HG02588 (cell line): ENCODE data around the gene SLCO2A1.

Source experiments
- ATAC-seq: cut with Tn5 transposase; IDR thresholded peaks from one replicate; pipeline ENCODE4 v1.9.1; 2021; ENCODE audit warnings: mild to moderate bottlenecking, moderate library complexity; ENCODE audit not compliant: unreplicated experiment

SLCO2A1 gene

DNA sequence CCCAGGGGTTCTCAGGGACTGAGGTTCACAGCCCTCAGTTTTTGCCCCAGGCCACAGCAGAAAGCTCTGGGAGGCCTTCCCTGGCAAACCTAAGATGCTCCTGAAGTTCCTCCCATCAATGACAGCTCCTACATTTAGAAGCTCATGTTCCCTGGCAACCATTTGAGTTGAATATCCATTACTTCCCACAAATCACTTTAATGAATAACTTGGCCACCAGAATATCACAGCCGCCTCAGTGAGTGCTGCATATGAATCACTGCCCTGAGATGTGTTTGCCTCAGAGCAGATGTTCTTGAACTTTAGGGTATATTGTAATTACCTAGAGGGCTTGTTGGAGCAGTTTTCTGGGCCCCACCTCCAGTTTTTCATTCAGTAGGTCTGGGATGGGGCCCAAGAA, 27.4 kb downstream of the SLCO2A1 start:
- no peak for ATAC-seq

DNA sequence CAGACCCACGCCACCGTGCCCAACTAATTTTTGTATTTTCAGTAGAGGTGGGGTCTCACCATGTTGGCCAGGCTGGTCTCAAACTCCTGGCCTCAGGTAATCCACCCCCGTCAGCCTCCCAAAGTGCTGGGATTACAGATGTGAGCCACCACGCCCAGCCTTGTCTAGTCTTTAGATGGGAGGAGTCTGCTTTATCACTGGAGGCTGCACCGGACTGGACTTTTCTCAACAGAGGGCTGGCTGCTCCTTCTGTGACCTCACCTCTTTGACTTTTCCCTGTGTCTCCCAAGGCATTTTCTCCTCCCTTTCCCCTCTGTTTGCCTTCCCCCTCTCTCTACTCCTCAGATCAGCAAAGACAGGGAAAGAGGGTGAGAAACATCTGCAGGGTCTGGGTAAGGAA, 28.5 kb downstream of the SLCO2A1 start:
- no peak for ATAC-seq

DNA sequence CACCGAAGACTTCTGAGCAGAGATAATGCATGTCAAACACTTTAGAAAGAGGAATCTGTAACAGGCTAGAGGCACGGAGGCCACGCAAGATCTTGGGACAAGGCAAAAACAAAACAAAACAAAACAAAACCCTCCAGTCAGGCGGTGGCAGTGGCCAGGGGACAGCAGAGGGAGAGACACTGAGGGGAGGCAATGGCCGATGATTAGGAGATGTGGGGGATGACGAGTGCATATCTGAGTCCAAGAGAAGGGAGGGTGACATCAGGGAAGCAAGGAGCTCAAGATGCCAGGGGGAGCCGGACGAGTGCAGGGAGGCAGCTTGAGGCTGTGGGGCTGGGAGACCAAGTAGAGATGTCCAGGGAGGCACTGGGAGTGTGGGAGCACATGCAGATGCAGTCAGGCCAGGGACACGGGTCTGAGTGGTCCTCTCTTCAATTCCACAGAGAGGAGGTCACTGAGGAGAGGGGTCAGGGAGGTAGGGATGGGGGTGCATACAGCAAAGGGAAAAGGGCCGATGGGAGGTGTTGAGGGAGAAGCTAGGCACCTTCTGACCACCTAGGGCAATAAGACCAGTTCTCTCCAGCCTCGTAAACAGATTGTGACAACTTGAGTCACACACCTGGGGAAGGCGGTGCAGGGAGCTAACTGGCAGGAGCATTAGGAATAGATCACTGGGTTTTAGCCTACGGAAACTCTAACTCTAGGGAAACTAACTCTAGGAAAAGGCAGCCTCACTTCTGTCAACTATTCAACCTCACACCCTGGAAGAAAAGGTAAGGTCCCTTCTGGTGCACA, 29.6 kb downstream of the SLCO2A1 start:
- ATAC-seq = no peak

DNA sequence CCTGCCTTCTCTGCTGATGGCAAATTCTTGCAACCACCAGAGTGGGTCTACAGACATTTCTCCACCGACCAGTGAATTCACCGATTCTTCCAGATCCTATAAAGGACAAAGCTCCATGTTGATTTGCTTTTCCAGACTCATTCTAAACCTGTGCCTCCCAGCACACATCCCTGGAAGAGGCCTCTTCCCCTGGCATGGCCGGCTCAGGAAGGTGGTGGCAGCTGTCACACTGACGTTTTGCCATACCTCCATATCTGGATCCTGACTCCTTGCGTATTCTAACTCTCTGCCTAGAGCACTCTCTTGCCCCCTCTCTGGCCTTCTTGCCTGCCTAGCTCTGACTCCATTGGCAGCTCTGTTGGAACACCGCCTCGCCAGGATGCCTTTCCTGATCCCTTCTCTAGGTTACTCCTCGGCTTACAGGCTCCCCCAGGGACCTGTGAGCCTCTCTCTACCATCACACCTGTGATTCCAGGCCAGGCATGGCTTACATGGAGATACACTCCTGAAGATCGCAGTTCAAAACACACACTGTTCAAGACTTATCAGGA, 31.0 kb downstream of the SLCO2A1 start:
- no peak for ATAC-seq

DNA sequence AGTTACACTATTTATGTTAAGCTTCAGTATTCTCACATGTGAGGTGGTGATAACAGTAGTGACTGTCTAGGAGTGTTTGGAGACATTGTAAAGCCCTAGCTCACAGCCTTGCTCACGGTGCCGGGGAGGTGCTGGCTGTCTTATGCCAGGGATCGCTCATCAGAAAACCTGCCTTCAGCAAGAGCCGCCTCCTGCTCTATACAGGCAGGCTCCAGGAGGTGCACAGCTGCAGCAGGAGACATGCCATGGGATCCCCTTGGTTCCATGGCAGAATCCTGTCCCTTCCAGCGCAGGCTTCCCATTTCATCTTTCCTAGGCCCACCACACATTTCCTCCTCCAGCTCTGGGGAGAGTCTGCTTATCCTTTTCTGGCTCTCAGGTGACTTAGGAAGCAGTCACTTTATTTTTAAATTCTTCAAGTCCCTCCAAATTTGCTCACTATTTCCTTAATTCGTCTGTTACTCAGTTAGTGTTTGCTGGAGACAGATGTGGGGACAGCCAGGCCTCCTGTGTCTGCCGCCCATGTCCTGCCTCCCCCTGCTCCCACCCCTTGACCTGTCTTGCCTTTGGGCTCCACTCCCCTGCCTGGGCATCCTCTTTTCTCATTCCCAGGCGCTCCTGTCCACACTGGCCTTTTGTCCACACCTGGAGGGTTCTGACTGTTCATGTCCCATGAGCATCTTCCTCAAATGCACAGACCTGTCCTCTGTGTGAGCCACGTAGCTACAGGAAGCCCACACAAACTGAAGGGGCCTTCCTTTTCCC, 31.7 kb downstream of the SLCO2A1 start:
- no peak for ATAC-seq

DNA sequence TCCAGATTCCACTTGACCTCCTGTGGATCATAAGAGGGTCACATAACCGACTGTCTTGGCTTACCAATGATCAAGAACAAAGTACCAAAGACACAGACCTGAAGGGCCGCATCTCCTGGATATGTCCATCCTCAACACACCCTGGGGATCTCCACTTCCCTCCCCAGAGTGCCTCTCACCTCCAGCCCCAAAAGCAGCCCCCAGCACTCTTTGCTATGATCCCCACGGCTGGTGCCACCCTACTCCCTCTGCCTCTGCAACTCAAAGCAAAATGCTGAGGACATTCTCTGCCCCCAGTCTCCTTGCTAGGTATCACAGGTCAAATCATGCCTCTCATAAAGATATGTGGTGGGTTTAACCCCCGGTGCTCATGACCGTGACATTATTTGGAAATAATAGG, 32.7 kb downstream of the SLCO2A1 start:
- no peak for ATAC-seq

DNA sequence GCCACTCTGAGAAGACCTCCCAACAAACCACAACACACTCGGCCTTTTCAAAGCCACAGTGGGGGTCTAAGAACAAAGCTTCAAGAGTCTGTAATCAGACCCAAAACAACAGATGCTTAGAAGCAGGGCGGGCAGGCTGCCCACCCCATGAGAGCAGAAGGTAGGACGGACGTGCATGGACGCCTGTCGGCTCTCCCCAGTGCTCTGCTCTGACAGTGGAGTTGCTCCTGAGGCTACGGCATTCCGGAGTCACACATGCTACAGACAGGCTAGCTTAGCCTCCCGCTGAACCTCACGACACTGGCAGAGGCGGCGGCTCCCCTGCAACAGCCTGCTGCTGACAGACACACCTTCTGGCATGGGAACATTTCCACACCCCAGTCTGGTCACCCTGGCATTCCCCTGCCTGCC, 33.5 kb downstream of the SLCO2A1 start:
- ATAC-seq = no peak

DNA sequence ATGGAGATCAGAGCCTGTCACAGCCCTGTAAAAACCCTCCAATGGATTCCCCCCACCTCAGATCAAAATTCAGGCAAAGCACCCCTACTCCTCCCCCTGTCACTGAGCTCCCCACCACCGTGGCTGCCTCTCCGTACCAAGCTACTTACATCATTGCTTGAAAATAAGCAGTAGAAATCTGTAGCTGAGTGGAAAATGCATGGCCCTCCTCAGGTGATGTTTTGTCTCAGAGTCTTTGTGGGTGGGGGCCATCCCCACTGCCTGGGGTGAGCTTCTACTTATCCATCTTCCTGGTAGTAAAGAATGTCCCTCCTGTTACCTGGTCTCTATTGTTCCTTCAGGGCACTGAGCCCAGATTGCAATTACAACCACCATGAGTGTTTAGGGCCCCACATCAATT, 34.5 kb downstream of the SLCO2A1 start:
- no peak for ATAC-seq

DNA sequence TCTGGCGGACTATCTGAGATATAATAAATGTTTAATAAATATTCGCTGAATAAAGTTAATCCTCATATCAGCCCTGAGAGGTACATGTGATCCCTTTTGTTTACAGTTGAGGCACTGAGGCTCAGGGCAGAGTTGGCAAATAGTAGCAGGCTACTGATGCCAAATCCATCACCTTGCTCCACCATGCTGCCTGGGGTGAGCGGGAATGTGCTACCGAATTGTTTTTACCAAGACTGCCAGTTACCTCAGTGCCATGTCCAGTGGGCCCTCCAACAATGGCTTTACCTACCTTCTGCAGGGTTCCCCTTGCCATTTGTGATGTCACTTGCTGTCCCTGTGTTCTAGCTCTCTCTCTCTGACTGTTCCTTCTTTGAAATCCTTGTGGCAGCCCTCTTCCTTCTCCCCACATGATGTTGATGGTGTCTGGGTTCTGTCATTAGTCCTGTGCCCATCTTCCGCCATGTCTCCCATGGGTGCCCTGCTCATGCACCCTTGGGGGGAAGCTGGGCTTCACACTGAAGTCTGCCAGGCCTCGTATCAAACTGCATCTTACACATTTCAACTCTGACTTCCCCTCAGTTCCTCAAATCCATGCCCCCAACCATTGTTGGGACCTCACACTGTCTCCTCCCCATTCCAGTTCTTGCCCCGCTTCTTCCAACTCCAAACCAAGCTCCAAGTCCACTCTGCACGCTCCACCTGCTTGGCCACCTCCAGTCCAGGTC, 35.4 kb downstream of the SLCO2A1 start:
- ATAC-seq = no peak

DNA sequence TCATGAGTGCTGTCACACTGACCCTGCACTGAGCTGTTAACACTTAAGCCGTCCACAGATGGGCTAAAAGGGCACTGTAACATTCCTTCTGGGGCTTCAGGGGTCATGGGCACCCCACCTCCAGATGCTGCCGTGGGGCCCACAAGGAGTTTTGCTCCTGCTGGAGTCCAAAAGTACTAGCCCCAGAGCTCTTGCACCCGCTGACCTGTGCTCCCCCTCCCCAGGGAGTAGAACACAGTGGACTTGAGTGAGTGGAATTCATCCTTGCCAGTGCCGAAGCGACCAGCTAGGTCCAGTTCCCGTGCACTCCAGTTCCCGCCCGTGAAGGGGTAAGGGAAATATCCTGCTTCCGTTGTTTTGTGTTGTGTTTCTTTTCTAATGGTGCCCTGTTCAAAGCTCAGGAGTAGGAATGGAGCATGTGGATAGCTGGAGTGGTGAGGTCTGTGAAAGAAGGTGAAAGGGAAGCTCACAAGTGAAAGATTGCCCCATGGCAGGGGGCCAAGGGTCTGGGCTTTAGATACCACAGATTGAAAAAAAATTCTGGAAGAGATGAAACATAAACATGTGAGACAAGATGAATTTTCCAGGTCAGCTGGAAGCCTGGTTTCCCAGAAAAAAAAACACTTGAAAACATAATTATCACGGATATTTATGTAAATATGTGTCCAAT, 36.6 kb downstream of the SLCO2A1 start:
- no peak for ATAC-seq

DNA sequence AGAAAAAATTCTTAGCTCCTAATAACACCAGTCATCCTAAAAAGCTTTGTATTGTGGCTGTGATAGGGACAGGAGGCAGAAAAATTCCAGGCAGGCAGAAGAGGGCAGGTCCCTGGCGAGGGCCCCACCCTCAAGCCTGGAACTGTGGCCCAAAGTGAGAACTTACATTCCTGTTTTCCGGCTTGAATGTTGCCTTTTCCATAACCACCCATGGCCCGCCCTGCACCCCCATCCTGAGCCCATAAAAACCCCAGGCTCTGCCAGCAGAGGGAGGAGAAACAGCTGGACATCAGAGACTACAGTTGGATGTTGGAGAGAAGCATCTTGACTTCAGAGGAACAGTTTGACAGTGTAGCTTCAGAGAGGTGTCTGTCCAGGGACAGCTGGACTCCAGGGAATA, 37.3 kb downstream of the SLCO2A1 start:
- ATAC-seq = no peak

DNA sequence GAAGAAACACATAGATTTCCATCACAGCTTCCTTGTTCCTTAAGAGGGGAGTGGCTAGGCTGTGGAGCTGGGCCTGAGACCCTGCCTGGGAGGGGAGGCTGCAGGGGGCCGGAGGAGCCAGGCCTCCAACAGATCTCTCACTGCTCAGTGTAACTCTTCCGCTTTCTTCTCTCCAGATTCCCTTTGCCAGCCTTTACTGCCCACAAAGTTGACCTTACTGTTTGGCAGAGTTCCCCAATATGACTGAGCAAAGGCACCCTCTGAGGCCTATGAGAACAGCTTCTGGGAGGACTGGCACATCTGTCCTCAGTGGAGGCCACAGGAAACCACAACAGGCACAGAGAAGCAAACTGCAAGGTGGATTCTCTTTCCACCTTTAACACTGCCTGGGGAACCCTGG, 38.1 kb downstream of the SLCO2A1 start:
- no peak for ATAC-seq

DNA sequence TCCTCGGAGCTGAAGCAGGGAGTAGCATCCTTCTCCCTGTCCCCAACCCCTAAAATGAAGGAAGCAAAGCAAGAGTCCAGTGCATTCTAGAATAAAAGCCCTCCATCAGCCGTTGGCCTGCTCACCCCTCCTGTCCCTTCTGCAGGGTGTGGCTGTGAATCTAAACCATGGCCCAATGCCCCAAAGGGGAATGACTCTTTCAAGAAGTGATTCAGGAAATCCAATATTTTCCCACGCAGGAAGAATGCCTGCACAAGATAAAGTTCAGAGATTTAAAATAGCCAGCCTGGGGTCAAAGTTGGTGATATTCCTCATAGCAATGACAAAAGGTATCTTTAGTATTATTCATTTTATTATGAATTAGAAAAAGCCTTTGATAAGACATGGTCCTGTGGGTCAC, 38.5 kb downstream of the SLCO2A1 start:
- ATAC-seq = no peak

DNA sequence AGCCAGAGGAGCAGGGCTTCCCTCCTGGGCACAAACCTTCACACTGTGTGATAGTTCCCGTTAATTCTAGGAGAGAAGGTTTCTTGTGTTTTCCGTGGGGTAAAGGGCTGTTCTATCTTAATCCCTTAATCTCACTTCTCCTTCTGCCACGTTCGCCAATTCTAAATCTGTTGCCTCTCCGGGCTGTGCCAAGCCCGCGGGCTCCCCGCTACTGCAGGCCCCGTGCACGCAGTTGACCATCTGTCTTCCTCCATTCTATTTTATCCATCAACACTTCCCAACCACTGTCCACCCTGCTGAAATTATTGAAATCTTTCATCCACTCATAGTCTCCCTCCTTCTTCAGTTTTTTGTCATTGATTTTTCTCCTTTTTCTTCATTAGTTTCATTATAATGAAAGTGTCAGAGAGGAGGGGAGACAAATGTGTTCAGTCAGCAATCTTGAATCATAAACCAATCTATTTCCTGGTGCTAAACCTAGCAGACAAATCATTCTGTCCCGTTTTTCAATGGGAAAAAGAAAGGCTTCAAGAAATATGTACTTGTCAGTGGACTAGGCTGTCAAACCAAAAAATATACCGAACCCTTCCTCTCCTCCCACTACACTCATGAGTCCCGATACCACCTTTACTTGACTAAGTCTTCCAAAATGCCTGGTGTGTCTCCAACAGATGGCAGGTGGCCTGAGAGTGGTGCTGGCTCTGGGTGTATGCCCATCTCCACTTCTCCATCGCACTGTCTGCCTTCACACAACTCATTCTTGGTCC, 39.6 kb downstream of the SLCO2A1 start:
- no peak for ATAC-seq

DNA sequence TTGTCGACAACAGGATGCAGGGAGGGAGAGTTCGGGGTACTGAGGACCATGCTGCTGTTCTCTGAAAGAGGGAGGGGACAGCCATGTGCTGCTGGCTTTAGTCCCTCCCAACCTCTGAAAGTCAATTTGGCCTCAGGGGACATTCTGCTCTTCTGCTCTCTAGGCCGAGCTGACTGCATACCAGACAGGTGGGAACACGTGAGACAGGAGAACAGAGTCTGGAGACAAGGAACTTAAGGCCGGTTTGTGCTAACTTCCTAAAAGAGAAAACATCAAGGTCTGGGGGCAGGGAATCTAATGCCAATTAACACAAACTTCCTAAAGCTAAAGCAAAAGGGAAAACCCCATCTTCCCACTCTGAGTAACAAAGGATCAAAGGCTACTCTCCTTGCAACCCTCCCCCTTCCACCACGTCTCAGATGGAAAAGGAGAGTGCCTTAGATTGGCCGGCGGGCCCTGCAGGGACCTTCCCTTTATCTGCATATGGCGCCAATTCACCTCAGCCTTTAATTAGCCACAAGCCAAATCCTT, 41.0 kb downstream of the SLCO2A1 start:
- ATAC-seq = no peak

DNA sequence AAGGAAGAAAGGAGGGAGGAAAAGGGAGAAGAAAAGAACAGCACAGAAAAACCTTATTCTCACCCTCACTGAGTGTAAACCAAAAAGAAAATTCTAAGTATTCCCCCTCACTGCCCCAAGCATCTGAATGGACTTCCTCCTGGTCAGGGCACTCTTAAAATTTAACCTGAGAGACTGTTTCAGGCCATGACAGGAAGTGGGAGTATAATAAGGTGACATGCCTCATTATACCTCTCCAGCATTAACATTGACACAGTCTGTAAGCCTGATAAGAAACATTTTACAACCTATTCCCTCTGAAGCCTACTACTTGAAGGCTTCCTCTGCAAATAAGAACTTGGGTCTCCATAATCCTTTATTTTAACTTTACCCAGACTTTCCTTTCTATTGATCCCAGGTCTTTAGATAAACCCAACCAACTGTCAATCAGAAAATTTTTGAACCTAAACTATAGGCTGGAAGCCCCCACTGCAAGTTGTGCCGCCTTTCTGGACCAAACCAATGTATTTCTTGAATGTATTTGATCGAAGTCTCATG, 41.7 kb downstream of the SLCO2A1 start:
- no peak for ATAC-seq

DNA sequence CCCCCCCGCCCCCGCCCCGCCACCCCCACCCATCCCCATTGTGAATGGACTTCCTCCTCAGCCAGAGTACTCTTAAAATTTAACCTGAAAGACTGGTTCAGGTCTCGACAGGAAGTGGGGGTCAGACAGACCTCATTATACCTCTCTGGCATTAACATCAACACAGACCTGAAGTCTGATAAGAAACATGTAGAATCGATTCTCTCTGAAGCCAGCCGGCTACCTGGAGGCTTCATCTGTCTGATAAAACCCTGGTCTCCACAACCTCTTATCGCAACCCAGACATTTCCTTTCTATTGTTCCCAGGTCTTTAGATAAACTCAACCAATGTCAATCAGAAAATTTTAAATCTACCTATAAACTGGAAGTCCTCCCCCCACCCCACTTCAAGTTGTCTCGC, 42.6 kb downstream of the SLCO2A1 start:
- no peak for ATAC-seq

DNA sequence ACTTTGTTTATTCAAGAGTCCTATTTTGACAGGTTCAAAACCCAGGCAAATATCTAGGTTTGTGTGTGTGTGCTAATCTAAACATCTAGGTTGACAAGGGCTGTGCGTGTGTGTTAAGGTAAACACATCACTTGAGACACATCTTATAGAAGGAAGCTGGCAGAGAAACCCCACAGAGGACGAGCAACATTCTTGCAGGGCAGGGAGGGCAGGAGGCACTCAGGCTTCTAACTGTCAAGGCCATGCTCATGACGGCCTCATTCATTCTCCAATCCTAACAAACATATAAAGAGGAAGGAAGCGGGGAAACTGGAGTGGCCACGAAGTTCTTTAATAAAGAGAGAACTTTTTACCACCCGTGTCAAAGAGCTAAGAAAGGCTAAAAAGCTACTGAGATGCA, 43.4 kb downstream of the SLCO2A1 start:
- ATAC-seq = no peak

DNA sequence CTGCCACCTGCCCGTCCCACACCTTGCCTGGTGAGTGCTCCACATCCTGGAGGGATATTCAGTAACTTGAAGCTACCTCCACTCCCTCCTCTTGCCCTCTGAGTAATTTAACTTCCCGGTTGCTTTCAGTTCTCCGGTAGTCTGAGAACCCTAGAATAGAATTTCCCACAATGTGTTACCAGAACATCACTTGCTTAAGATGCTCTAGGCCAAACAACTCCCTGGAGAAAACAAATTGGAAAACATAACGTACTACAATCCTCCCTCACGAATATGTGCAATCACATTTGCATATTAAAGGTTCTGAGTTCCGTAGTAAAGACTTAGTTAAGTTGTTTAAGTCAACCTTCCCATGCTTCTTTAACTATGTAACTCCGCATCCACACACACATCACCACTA, 44.8 kb downstream of the SLCO2A1 start:
- no peak for ATAC-seq
